Subcutaneous adipose tissue (tissue), 4 donors: ENCODE results near the gene SNRPA. TPM values are rescaled to one million over a fixed set of nuclear protein-coding genes. Genes with fewer than 3 reads are reported as not detected.

Source experiments
- CTCF ChIP-seq: fragments of 450-650 bp; IDR thresholded peaks from one replicate; pipeline ENCODE4 v1.5.1; 2016; ENCODE audit warnings: low read depth, mild to moderate bottlenecking, control low read depth, antibody characterized with exemption, moderate library complexity
- total RNA-seq, 4 donors: library from RNA; depleted of rRNA; stranded (reverse); fragments of >200 nt; gene quantifications; one replicate each; pipeline ENCODE4 v1.1.0, GENCODE V29; 2016

The SNRPA gene
- total RNA-seq, 4 donors from 2014 or later = 19.1 to 50.1 (median 29.7) TPM

- TF ChIP-seq CTCF = no peak
These were observed 14.3 kb upstream of the SNRPA start for GRCh38 chr19:40736661-40737060.

- TF ChIP-seq CTCF = no peak
These were observed 13.8 kb upstream of the SNRPA start for GRCh38 chr19:40737102-40737644.

- TF ChIP-seq CTCF = no peak
These were observed 11.8 kb upstream of the SNRPA start for GRCh38 chr19:40739030-40739839.

- no peak for TF ChIP-seq CTCF
These were observed 10.9 kb upstream of the SNRPA start for GRCh38 chr19:40739871-40740703.

- TF ChIP-seq CTCF = no peak
These were observed 10.3 kb upstream of the SNRPA start for GRCh38 chr19:40740747-40741146.

GRCh38 chr19:40741527-40742390, 9.2 kb upstream of the SNRPA start:
- no peak for TF ChIP-seq CTCF
